Fibroblast of skin of abdomen (primary cell): Measurements from ENCODE around the gene TSPAN31. TPM values are rescaled to one million over a fixed set of nuclear protein-coding genes. Genes with fewer than 3 reads are reported as not detected.
"Not testable (repeated sequence)": the region's sequence is repeated elsewhere in the genome, so short reads cannot be mapped to it uniquely, and the experiment has no call there.

ENCODE experiments used
- DNase-seq: peaks from one replicate; pipeline ENCODE4 v3.0.0-alpha.2; 2013
- polyA plus RNA-seq, 2 experiments: library from polyadenylated mRNA; unstranded; fragments of 120-200 nt; gene quantifications; one replicate each; pipeline ENCODE4 v1.2.1, GENCODE V29; 2013; ENCODE audit not compliant: insufficient read length in 2 of 2

TSPAN31 gene
- polyA plus RNA-seq (2013, experiment 1 of 2; ENCODE audit: insufficient read length): 46.2 TPM
- 44.0 TPM for polyA plus RNA-seq (2013, experiment 2 of 2; ENCODE audit: insufficient read length)

- peak; percentile 99 for DNase-seq
Observed at GRCh38 chr12:57744777-57745484, at the start of gene TSPAN31. Gene TSPAN31 (plus strand): TSS chr12:57745039. CDS start chr12:57745155, 116 bp downstream.

- DNase-seq: no peak
Observed at GRCh38 chr12:57695770-57696432, 48.9 kb upstream of the TSPAN31 start.

GRCh38 chr12:57697076-57697475 lies 47.8 kb upstream of the TSPAN31 start:
- no peak for DNase-seq

GRCh38 chr12:57698414-57698813 lies 46.4 kb upstream of the TSPAN31 start:
- no peak for DNase-seq

GRCh38 chr12:57700317-57700716 lies 44.5 kb upstream of the TSPAN31 start:
- DNase-seq: no peak

GRCh38 chr12:57707250-57707649 lies 37.6 kb upstream of the TSPAN31 start:
- no peak for DNase-seq

GRCh38 chr12:57708296-57708695 lies 36.5 kb upstream of the TSPAN31 start:
- no peak for DNase-seq

- no peak for DNase-seq
Observed at GRCh38 chr12:57712701-57713100, 32.1 kb upstream of the TSPAN31 start.

- no peak for DNase-seq
Observed at GRCh38 chr12:57713209-57713608, 31.6 kb upstream of the TSPAN31 start.

- DNase-seq: not testable (repeated sequence)
Observed at GRCh38 chr12:57715036-57715748, 29.6 kb upstream of the TSPAN31 start.

- no peak for DNase-seq
Observed at GRCh38 chr12:57715786-57716185, 29.1 kb upstream of the TSPAN31 start.

GRCh38 chr12:57716305-57716704 lies 28.5 kb upstream of the TSPAN31 start:
- DNase-seq: no peak

GRCh38 chr12:57717131-57717530 lies 27.7 kb upstream of the TSPAN31 start:
- no peak for DNase-seq

- DNase-seq: no peak
Observed at GRCh38 chr12:57717846-57718640, 26.8 kb upstream of the TSPAN31 start.

GRCh38 chr12:57718641-57719528 lies 26.0 kb upstream of the TSPAN31 start:
- DNase-seq: no peak

- DNase-seq: no peak
Observed at GRCh38 chr12:57719777-57720605, 24.8 kb upstream of the TSPAN31 start.

- no peak for DNase-seq
Observed at GRCh38 chr12:57720606-57721595, 23.9 kb upstream of the TSPAN31 start.

GRCh38 chr12:57721846-57722608 lies 22.8 kb upstream of the TSPAN31 start:
- not testable (repeated sequence) for DNase-seq
